AG10803 (cell line): ENCODE measurements around the gene ULBP2.
"Not testable (repeated sequence)": the region's sequence is repeated elsewhere in the genome, so short reads cannot be mapped to it uniquely, and the experiment has no call there.

Experiments used
- DNase-seq: peaks from one replicate; pipeline ENCODE4 v3.0.0; 2010; ENCODE audit warnings: low read depth
- H3K4me3 ChIP-seq: 2 replicates; pipeline ENCODE4 v1.5.1; 2011; ENCODE audit warnings: mild to moderate bottlenecking, low read length, control low read depth
- TF ChIP-seq, protein P1 (sequence below): conservative IDR thresholded peaks from 2 replicates; pipeline ENCODE4 v1.5.1; 2011; ENCODE audit warnings: mild to moderate bottlenecking, low read length, control low read depth, inconsistent platforms

The ULBP2 gene

DNA sequence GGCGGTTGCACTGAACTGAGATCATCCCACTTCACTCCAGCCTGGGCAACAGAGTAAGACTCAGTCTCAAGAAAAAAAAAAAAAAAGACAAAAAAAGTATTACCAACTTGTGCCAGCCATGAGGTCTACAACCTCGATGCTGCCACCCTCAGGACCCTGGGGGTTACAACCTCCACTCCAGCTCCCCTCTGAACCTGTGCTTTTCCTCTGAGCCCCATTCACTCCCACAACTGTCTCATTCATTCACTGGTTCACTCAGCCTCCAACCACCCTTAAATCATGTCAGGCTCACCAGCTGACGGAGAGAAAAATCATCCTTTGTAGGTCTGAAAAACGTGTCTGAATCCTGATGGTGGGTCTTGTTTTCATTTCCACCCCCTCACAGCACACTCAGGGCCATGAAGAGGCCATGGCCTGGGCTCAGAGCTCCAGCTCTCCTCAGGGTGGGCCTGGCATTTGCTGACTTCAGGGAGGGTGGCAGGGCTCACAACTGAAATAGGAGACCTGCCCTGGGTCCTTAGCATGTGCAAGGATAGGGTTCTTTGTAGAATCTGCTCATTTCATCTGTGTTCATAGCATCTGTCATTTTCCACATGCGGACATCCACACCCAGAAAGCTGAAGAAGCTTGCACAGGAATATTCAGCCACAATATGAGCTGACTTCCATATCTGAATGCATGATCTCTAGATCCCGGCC, 20.1 kb downstream of the ULBP2 start:
- TF ChIP-seq, protein P1, sequence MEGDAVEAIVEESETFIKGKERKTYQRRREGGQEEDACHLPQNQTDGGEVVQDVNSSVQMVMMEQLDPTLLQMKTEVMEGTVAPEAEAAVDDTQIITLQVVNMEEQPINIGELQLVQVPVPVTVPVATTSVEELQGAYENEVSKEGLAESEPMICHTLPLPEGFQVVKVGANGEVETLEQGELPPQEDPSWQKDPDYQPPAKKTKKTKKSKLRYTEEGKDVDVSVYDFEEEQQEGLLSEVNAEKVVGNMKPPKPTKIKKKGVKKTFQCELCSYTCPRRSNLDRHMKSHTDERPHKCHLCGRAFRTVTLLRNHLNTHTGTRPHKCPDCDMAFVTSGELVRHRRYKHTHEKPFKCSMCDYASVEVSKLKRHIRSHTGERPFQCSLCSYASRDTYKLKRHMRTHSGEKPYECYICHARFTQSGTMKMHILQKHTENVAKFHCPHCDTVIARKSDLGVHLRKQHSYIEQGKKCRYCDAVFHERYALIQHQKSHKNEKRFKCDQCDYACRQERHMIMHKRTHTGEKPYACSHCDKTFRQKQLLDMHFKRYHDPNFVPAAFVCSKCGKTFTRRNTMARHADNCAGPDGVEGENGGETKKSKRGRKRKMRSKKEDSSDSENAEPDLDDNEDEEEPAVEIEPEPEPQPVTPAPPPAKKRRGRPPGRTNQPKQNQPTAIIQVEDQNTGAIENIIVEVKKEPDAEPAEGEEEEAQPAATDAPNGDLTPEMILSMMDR: peak; percentile 22
- peak; percentile 17 for DNase-seq
- H3K4me3 ChIP-seq: no peak overlapping the region

DNA sequence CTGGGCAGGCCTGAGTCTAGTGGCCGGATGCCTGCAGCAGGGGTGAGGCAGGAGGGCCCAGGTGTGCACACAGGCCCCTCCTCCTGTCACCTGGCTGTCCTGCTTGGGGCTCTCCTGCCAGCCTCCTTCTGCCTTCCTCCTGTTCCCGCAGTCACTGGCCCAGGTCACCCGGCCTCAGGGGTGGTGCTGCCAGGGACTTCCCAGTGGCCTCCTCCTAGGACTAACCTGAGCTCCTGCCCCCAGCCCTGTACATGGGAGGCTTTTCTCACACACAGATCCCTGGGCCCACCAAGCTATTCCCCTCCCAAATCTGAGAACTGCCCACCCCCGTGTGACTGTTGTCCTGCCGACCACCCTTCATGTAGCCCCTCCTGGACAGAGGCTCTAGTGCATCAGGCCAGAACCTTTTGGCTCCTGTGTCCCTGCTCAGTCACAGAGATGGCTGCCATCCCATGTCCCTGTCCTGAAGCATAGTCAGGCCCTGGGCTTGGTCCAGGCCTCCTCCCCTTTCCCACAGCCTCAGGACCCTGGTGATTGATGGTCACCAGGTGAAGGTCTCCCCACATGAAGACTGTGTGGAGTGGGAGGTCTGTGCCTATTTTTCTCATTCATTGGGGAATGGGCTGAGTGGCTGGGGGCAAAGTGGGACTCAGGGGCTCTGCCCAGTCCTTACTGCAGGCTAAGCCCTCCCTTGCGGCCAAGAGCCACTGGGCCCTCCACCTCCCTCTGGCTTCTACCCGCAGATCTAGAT, 20.8 kb downstream of the ULBP2 start:
- peak overlapping the region; percentile 67 for H3K4me3 ChIP-seq
- TF ChIP-seq, protein P1: no peak
- no peak for DNase-seq

DNA sequence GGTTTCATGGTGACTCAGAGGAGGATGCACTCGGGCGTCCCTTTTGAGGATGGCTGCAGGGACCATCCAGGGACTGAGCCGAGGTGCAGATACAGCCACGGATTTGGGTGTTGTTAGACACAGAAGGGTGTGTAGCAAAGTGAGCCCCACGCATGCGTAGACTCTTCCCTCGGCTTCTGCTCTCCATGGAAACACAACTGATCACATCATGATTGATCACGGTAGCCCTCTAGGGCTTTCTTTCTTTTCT, 21.3 kb downstream of the ULBP2 start:
- peak; percentile 64 for DNase-seq

DNA sequence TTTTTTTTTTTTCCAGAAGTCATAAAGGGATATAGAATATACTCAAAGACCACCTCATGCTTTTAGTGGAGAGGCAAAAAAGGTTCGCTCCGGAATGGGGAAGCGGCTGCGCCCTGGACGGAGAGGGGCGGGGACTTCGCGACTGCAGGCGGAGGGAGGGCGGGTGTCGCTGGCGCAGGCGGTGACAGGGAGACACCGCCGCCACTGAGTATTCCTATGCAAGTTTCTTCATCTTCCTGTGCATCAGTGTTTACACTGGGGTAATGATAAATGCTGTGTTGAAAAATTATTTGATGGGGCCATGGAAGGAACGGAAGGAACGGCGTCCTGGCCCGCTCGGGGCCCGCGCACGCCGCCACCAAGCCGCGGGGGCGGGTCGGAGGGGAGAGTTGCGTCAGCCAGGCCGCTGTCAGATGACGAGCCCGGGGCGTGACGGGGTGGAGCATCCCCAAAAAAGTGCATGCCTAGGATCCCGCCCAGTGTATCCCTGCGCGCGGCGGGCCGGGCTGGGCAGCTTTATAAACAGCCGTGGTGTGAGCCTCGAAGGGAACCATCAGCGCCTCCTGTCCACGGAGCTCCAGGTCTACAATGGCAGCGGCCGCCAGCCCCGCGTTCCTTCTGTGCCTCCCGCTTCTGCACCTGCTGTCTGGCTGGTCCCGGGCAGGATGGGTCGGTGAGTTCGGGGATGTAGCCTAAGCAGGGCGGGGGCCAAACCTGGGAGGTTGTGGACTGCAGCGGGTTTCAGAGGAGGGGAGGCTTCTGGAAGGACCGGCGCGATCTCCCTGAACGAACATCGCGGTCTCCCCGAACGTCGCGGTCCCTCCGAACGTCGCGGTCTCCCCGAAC, 21.9 kb downstream of the ULBP2 start, which contains the start of gene ULBP1:
ULBP1 (plus strand) TSS at position 482 of the 846 bp plus-strand sequence; CDS start at position 589, 107 bp downstream.
- peak; percentile 94 for DNase-seq
- TF ChIP-seq, protein P1: peak; percentile 20; the same call in 1 of the 2 replicates
- H3K4me3 ChIP-seq: peak within 1 kb of the TSS; percentile 67

More for the DNA sequence above, 21.3 kb downstream of the ULBP2 start:
- TF ChIP-seq, protein P1: no peak
- peak overlapping the region; percentile 67 for H3K4me3 ChIP-seq

DNA sequence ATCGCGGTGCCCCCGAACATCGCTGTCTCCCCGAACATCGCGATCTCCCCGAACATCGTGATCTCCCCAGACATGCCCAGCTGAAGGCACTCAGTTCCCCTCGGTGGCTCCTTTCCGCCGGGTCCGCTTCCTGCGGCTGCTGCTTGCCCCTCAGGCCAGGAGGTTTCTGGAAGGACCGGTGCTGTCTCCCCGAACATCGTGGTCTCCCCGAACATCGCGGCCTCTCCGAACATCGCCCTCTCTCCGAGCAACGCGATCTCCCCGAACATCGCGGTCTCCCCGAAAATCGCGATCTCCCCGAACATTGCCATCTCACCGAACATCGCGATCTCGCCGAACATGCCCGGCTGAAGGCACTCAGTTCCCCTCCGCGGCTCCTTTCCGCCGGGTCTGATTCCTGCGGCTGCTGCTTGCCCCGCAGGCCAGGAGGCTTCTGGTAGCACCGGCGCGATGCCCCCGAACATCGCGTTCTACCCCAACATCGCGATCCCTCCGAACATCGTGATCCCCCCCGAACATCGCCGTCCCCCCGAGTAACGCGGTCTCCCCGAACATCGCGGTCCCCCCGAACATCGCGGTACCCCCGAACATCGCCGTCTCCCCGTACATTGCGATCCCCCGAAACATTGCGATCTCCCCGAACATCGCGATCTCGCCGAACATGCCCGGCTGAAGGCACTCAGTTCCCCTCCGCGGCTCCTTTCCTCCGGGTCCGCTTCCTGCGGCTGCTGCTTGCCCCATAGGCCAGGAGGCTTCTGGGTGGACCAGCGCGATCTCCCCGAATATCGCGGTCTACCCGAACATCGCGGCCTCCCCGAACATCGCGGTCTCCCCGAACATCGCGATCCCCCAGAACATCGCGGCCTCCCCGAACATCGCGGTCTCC, 22.7 kb downstream of the ULBP2 start:
- peak overlapping the region; percentile 67 for H3K4me3 ChIP-seq
- peak; percentile 28 for DNase-seq
- TF ChIP-seq, protein P1: no peak

DNA sequence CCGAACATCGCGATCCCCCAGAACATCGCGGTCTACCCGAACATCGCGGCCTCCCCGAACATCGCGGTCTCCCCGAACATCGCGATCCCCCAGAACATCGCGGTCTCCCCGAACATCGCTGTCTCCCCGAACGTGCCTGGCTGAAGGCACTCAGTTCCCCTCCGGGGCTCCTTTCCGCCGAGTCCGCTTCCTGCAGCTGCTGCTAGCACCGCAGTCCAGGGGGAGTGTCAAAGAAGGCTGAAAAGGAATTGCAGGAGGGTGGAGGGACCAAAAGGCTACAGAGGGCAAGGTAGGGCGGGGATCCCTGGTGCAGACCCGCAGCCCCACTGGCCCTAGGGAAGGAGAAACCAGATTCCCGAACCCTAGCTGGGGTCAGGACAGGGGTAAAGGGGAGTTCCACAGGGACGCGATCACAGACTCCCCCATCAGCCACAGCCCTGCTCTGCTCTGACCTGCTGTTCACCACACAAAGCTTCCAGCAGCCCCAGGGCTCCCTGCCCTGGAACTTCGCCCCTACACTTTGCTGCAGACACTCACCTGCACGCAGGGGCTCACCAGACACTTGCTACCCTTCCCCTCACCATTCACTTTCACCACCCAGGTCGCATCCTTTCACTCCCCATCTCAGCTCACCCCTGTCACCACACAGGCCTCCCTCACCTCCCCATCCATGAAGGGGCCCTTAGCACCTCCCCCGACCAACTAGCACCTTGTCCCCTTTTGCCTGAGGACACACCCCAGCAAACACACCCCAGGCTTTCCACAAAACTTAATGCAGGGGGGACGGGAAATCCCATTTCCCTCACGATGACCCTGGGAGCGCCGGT, 23.6 kb downstream of the ULBP2 start:
- H3K4me3 ChIP-seq: peak overlapping the region; percentile 67
- TF ChIP-seq, protein P1: no peak
- DNase-seq: no peak

DNA sequence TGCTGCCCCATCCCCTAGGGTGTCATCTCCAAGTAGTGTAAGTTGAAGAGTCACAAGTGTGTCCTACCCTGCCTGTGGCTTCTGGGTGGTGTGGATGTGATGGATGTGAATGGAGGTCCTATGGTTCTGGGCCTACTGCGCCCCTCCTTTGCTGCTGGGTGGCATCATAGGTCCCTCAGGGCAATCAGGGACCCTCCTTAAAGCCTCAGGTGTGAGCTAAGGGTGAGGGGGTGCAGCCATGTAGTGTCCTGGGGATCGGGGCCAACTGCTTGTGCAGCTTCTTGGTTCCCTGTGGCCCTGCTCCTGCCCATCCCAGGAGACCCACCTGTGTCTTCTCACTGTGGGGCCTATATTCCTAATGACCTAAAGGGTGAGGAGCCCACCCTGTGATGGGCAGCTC, 24.5 kb downstream of the ULBP2 start:
- DNase-seq, H3K4me3 ChIP-seq: not testable (repeated sequence)
